NOMO-1 treated with dmso at 0.1 percent for 144 hours (cell line): ENCODE measurements around the gene RXRA.

ENCODE experiments used
- DNase-seq: peaks from one replicate; lab custom pipeline; 2025; ENCODE audit not compliant: unreplicated experiment; lab: John Stamatoyannopoulos, UW

RXRA gene

DNA sequence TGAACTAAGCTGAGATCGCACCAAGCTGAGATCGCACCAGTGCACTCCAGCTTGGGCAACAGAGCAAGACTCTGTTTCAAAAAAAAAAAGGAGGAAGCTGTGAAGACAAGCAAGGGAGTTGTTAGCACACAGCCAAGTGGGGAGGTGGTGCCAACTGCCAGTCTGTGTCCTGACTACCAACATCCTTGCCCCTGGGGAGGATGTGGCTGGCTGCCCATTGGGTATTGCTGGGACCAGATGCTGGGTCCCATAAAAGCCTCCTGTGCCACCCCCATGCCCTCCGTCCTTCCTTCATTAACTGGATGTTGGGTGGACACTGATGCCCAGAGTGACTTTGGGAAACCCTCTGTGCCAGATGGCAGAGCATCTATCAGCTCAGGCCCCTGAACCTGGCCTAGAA, 158.2 kb downstream of the RXRA start:
- no peak for DNase-seq

DNA sequence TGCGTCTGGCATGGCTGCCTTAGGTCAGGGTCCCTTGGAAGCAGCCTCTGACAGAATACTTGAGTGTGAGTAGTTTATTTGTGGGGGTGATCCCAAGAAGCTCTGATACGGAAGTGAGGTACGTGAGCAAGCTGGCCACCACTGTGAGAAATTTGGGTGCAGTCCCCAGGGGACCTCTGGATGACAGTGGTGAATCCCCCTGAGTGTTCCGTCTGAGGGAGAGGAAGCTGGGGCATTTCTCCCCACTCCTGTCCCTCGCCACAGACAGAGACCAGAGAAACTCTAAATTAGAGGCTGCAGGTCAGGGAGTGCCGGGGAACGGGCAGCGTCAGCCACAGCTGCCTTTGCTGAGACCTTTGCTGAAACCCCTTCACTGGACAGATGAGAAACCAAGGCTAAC, 159.4 kb downstream of the RXRA start:
- DNase-seq: no peak

DNA sequence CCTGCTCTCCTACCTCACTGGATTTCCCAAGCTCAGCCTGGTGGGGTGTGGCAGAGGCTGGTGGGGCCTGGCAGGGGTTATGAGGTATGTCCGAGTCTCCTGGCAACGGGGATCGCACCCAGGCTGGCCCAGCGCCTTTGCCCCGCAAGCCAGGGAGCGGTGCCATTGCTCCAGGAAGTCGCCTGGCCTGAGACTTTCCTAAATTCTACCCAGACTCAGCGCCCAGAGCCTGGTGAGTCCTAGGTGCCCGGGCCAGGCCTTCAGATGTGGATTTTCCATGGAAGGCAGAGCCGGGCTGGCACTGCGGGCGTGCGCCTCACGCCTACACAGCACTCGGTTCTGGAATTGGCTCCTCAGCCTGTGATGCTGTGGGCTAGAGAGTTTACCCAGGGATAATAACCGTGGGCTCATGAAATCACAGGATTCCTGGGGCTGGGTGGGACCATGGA, 159.9 kb downstream of the RXRA start:
- DNase-seq: no peak

DNA sequence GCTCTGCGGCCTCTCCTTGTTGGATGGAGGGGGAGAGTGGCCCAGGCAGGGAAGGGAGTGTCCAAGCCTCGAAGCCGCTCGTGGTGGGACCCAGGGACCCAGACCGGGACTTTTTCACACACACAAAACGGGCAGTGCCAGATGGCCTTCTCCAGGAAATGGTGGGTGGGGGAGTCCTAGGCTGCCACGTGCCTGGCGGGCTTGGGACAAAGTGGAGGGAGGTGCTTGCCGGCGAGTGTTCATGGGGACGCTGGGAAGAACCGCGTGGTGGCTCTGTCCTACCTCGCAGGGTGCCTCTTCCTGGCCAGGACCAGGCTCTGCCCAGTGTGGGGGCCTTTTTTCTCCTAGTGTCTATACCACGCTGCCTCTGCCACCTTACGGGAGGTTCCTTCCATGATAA, 160.3 kb downstream of the RXRA start:
- no peak for DNase-seq
